Tibial nerve (tissue), 4 donors: ENCODE measurements around the gene PEA15.

Experiments
- EP300 ChIP-seq, 2 donors: sonication (generic); formaldehyde crosslinking; IDR thresholded peaks; one replicate each; pipeline ENCODE4 v1.6.1; 2017; ENCODE audit warnings: antibody characterized with exemption in 2 of 2, mild to moderate bottlenecking in 1 of 2
- POLR2A ChIP-seq, 2 donors: fragments of 450-650 bp; IDR thresholded peaks; one replicate each; pipeline ENCODE4 v1.6.1; 2017; ENCODE audit warnings: antibody characterized with exemption in 2 of 2, mild to moderate bottlenecking in 2 of 2, moderate library complexity in 2 of 2
- TF ChIP-seq, protein P1 (sequence below), 5 experiments: fragments of 200-600 bp in 3 of 5; fragments of 450-650 bp in 2 of 5; sonication (generic) in 3 of 5; IDR thresholded peaks; one replicate each; pipeline ENCODE4 v1.5.1; 2016 to 2019; ENCODE audit warnings: antibody characterized with exemption in 5 of 5, mild to moderate bottlenecking in 3 of 5, moderate library complexity in 2 of 5

DNA sequence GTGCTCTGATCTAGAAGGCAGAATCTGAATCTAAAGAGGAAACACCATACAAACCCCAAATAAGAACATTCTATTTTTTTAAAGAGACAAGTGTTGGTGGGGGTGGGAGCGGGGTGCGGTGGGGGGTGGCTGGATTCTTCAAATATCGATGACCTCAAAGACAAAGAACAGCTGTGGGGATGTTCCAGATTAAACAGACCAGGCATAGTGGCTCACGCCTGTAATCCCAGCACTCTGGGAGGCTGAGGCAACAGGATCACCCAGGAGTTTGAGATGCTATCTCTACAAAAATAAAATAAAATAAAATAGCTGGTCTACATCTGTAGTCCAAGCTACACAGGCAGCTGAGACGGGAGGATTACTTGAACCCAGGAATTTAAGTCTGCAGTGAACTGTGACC is 48.8 kb upstream of the PEA15 start:
- TF ChIP-seq POLR2A (IDR thresholded peaks at IDR 0.05) (no peak), EP300 (IDR thresholded peaks at IDR 0.05) (no peak)
- TF ChIP-seq, protein P1, sequence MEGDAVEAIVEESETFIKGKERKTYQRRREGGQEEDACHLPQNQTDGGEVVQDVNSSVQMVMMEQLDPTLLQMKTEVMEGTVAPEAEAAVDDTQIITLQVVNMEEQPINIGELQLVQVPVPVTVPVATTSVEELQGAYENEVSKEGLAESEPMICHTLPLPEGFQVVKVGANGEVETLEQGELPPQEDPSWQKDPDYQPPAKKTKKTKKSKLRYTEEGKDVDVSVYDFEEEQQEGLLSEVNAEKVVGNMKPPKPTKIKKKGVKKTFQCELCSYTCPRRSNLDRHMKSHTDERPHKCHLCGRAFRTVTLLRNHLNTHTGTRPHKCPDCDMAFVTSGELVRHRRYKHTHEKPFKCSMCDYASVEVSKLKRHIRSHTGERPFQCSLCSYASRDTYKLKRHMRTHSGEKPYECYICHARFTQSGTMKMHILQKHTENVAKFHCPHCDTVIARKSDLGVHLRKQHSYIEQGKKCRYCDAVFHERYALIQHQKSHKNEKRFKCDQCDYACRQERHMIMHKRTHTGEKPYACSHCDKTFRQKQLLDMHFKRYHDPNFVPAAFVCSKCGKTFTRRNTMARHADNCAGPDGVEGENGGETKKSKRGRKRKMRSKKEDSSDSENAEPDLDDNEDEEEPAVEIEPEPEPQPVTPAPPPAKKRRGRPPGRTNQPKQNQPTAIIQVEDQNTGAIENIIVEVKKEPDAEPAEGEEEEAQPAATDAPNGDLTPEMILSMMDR (IDR thresholded peaks at IDR 0.05), result no peak
